ENCODE results near the gene MAPK9. TPM values are rescaled to one million over a fixed set of nuclear protein-coding genes. Genes with fewer than 3 reads are reported as not detected.

MAPK9 gene
- total RNA-seq, 2 experiments from 2014 or later: 21.2 to 21.7 TPM

- intact Hi-C loops (cut with DNase I, micrococcal nuclease): no loop called here
Observed at GRCh38 chr5:180289433-180289832, 2.5 kb downstream of the MAPK9 start.

GRCh38 chr5:180287868-180288267, 4.0 kb downstream of the MAPK9 start:
- H3K36me3 ChIP-seq (ENCODE audit: insufficient read depth, low read length): peaks cover 30% of the 10 kb centered on the region
- H3K4me3 ChIP-seq (ENCODE audit: low read length): no peak overlapping the region
- TF ChIP-seq, protein P1, sequence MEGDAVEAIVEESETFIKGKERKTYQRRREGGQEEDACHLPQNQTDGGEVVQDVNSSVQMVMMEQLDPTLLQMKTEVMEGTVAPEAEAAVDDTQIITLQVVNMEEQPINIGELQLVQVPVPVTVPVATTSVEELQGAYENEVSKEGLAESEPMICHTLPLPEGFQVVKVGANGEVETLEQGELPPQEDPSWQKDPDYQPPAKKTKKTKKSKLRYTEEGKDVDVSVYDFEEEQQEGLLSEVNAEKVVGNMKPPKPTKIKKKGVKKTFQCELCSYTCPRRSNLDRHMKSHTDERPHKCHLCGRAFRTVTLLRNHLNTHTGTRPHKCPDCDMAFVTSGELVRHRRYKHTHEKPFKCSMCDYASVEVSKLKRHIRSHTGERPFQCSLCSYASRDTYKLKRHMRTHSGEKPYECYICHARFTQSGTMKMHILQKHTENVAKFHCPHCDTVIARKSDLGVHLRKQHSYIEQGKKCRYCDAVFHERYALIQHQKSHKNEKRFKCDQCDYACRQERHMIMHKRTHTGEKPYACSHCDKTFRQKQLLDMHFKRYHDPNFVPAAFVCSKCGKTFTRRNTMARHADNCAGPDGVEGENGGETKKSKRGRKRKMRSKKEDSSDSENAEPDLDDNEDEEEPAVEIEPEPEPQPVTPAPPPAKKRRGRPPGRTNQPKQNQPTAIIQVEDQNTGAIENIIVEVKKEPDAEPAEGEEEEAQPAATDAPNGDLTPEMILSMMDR (IDR thresholded peaks at IDR 0.05): no peak
- intact Hi-C loops (cut with DNase I, micrococcal nuclease): no loop called here
- H3K9me3 ChIP-seq (ENCODE audit: control insufficient read depth in 1 of 2, insufficient read depth in 1 of 2, low read length in 2 of 2): peaks cover 0 to under 1% of the 10 kb centered on the region in 2 experiments
- H3K27ac Mint-ChIP-seq: no peak overlapping the region
- H3K27ac ChIP-seq (ENCODE audit: low read depth in 1 of 2, low read length in 2 of 2): no peak overlapping the region
- H3K9me3 Mint-ChIP-seq: no peaks in the 10 kb centered on the region
- H3K4me3 Mint-ChIP-seq: peak overlapping the region; percentile 34
- ChIA-PET CTCF (no interaction called here), POLR2A (interaction anchor here (0.8 kb wide), 1 partner anchor 12 kb away, joined by 3 read pairs; no protein-coding TSS in a partner anchor)
- H3K36me3 Mint-ChIP-seq (ENCODE audit: low read depth): peaks cover 55% of the 10 kb centered on the region
- no peaks in the 10 kb centered on the region for H3K27me3 ChIP-seq (ENCODE audit: control insufficient read depth in 1 of 2, insufficient read depth in 2 of 2, low read length in 2 of 2)
- DNase-seq: no peak
- ATAC-seq (ENCODE audit: poor library complexity): no peak
- H3K27me3 Mint-ChIP-seq: no peaks in the 10 kb centered on the region
- H3K4me1 Mint-ChIP-seq (ENCODE audit: low read depth): peaks cover 42% of the 10 kb centered on the region
- H3K4me1 ChIP-seq (ENCODE audit: insufficient read depth, low read length): peaks cover 25% of the 10 kb centered on the region

More at GRCh38 chr5:180289433-180289832, 2.5 kb downstream of the MAPK9 start:
- Mint-ChIP-seq H3K27ac (no peak overlapping the region), H3K9me3 (no peaks in the 10 kb centered on the region), H3K4me3 (peak overlapping the region; percentile 80), H3K36me3 (ENCODE audit: low read depth) (peaks cover 47% of the 10 kb centered on the region), H3K27me3 (no peaks in the 10 kb centered on the region), H3K4me1 (ENCODE audit: low read depth) (peaks cover 58% of the 10 kb centered on the region)
- Histone ChIP-seq H3K9me3 (ENCODE audit: control insufficient read depth in 1 of 2, insufficient read depth in 1 of 2, low read length in 2 of 2) (no peaks in the 10 kb centered on the region), H3K4me1 (ENCODE audit: insufficient read depth, low read length) (peaks cover 39% of the 10 kb centered on the region), H3K36me3 (ENCODE audit: insufficient read depth, low read length) (peaks cover 21% of the 10 kb centered on the region), H3K4me3 (ENCODE audit: low read length) (no peak overlapping the region), H3K27me3 (ENCODE audit: control insufficient read depth in 1 of 2, insufficient read depth in 2 of 2, low read length in 2 of 2) (no peaks in the 10 kb centered on the region), H3K27ac (ENCODE audit: low read depth in 1 of 2, low read length in 2 of 2) (no peak overlapping the region)
- POLR2A ChIA-PET: no interaction called here
- TF ChIP-seq, protein P1 (IDR thresholded peaks at IDR 0.05): no peak
- DNase-seq (no peak), ATAC-seq (ENCODE audit: poor library complexity) (no peak)
- CTCF ChIA-PET: interaction anchor here (5.8 to 8.5 kb wide), 2 partner anchors 26 to 39 kb away, joined by 34 to 93 read pairs; no protein-coding TSS in a partner anchor

DNA sequence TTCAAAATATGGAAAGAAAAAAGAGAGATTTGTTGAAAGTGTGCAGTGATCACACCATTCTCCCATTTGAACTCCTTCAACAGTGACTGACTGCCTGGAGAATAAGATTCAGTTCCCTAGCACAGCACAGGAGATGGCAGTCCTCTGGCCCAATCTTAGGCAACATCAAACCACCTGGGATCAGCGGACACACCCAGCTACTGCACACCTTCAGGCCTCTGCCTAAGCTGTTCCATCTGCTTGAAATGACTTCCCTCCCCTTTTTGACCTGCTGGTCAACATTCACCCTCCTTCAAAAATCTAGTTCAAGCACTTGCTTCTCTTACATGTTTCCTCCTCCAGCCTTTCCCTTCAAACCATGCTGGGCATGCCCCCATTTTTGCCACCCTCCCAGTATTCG, 4.5 kb downstream of the MAPK9 start:
- Histone ChIP-seq H3K9me3 (ENCODE audit: control insufficient read depth in 1 of 2, insufficient read depth in 1 of 2, low read length in 2 of 2) (peaks cover 0 to 4% of the 10 kb centered on the region in 2 experiments), H3K27ac (ENCODE audit: low read depth in 1 of 2, low read length in 2 of 2) (no peak overlapping the region), H3K4me3 (ENCODE audit: low read length) (no peak overlapping the region), H3K4me1 (ENCODE audit: insufficient read depth, low read length) (peaks cover 20% of the 10 kb centered on the region), H3K36me3 (ENCODE audit: insufficient read depth, low read length) (peaks cover 33% of the 10 kb centered on the region), H3K27me3 (ENCODE audit: control insufficient read depth in 1 of 2, insufficient read depth in 2 of 2, low read length in 2 of 2) (no peaks in the 10 kb centered on the region)
- H3K27me3 Mint-ChIP-seq: no peaks in the 10 kb centered on the region
- no peak overlapping the region for H3K27ac Mint-ChIP-seq
- POLR2A ChIA-PET: no interaction called here
- peaks cover 37% of the 10 kb centered on the region for H3K4me1 Mint-ChIP-seq (ENCODE audit: low read depth)
- TF ChIP-seq, protein P1 (IDR thresholded peaks at IDR 0.05): no peak
- H3K36me3 Mint-ChIP-seq (ENCODE audit: low read depth): peaks cover 56% of the 10 kb centered on the region
- H3K9me3 Mint-ChIP-seq: no peaks in the 10 kb centered on the region
- H3K4me3 Mint-ChIP-seq: no peak overlapping the region
- DNase-seq: no peak
- no peak for ATAC-seq (ENCODE audit: poor library complexity)
- CTCF ChIA-PET: no interaction called here
- intact Hi-C loops (cut with DNase I, micrococcal nuclease): no loop called here

Data from CD4-positive, alpha-beta T cell (primary cell).